Stimulated activated CD8-positive, alpha-beta memory T cell treated with anti-CD3 and anti-CD28 coated beads, Interleukin-7, amount 100 ng/mL, for 24 hours (primary cell): ENCODE results near the gene SLC25A34.

Experiments
- DNase-seq: peaks from one replicate; pipeline ENCODE4 v3.0.0-alpha.2; 2020; ENCODE audit warnings: low read depth

The SLC25A34 gene

GRCh38 chr1:15714406-15715136, 21.5 kb upstream of the SLC25A34 start:
- DNase-seq, result no peak

GRCh38 chr1:15717418-15718125, 18.5 kb upstream of the SLC25A34 start:
- DNase-seq, result no peak

DNA sequence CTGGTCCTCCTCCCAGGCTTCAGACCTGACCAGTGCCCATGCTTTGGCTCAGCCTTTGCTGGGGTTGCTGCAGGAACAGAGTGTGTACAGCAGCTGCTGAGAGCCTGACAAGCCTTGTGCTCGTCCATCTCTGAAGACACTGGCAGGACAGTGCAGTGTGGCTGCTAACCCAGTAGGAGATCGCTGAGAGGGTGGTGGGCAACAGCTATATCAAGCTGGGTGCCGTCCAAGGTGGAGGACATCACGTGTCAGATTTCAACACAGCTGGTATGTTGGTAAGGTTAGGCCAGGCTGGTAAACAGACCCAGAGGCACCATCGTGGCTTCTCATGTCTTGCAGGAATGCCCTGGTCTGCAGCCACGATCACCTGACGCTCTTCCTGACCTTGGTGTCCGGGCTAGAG, 17.9 kb upstream of the SLC25A34 start:
- no peak for DNase-seq

- DNase-seq, result no peak
Observed at GRCh38 chr1:15719381-15720120, 16.5 kb upstream of the SLC25A34 start.

- no peak for DNase-seq
Observed at GRCh38 chr1:15720861-15721260, 15.2 kb upstream of the SLC25A34 start.

DNA sequence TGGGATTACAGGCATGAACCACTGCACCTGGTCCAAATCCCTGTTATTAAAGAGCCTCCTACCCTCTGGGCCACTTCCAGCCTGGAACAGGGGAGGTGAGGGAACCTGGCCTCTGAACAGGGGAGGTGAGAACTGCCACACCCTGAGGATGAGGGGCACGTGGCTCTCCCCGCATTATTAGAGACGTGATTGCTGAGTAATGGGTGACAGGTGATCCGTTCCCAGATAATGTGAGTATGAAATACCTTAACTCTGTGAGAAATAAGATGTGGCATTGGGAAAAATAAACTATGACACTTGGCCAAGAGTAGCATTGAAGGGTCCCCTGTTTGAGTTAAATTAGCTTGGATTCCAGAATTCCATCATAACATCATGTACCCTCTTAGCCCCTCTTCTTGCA, 13.6 kb upstream of the SLC25A34 start:
- DNase-seq, result no peak

GRCh38 chr1:15722836-15723532, 13.1 kb upstream of the SLC25A34 start:
- DNase-seq, result no peak

- no peak for DNase-seq
Observed at GRCh38 chr1:15723631-15724246, 12.3 kb upstream of the SLC25A34 start.

- DNase-seq, result no peak
Observed at GRCh38 chr1:15724949-15725880, 10.8 kb upstream of the SLC25A34 start.

- no peak for DNase-seq
Observed at GRCh38 chr1:15726508-15726907, 9.6 kb upstream of the SLC25A34 start.

GRCh38 chr1:15727021-15727420, 9.0 kb upstream of the SLC25A34 start:
- DNase-seq, result no peak

DNA sequence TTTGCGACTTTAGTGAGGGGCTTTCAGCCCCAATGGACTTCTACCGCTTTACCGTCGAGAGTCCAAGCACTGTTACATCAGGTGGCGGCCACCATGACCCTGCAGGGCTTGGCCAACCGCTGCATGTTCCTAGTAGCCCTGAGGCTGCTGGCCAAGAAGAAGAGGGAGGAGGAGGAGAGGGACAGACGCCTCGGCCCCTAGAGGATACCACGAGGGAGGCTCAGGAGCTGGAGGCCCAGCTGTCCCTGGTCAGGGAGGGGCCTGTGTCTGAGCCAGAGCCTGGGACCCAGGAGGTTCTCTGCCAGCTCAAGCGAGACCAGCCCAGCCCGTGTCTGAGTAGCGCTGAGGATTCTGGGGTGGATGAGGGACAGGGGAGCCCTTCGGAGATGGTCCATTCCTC, 8.6 kb upstream of the SLC25A34 start:
- DNase-seq, result no peak

DNA sequence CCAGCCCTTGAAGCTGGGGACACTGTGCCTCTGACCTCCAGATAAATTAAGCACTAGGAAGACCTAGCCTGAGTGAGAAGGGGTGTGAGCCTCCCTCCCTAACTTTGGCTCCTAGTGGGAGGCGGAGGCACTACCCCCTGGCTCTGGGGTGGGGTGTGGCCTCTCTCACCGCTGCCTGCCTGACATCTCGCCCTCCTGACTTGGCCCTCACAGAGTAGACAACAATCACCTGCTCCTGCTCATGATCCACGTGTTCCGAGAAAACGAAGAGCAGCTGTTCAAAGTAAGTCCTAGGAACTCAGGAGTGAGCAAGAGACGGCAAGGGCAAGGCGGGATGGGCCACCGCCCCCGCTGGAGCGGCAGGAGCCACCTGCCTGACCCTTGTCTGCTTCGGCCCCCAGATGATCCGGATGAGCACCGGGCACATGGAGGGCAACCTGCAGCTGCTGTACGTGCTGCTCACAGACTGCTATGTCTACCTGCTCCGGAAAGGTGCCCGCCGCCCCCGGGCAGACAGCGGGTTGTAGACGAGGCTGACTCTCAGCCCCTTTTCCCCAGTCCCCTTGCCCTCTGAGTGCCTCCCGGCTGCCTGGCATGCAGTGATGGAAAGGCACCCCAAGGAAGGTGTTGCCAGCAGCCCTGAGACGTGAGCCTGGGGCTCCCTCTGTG, 8.1 kb upstream of the SLC25A34 start:
- no peak for DNase-seq

GRCh38 chr1:15728937-15729657, 7.0 kb upstream of the SLC25A34 start:
- no peak for DNase-seq

GRCh38 chr1:15730423-15730822, 5.6 kb upstream of the SLC25A34 start:
- DNase-seq, result no peak

- no peak for DNase-seq
Observed at GRCh38 chr1:15730936-15731335, 5.1 kb upstream of the SLC25A34 start.

DNA sequence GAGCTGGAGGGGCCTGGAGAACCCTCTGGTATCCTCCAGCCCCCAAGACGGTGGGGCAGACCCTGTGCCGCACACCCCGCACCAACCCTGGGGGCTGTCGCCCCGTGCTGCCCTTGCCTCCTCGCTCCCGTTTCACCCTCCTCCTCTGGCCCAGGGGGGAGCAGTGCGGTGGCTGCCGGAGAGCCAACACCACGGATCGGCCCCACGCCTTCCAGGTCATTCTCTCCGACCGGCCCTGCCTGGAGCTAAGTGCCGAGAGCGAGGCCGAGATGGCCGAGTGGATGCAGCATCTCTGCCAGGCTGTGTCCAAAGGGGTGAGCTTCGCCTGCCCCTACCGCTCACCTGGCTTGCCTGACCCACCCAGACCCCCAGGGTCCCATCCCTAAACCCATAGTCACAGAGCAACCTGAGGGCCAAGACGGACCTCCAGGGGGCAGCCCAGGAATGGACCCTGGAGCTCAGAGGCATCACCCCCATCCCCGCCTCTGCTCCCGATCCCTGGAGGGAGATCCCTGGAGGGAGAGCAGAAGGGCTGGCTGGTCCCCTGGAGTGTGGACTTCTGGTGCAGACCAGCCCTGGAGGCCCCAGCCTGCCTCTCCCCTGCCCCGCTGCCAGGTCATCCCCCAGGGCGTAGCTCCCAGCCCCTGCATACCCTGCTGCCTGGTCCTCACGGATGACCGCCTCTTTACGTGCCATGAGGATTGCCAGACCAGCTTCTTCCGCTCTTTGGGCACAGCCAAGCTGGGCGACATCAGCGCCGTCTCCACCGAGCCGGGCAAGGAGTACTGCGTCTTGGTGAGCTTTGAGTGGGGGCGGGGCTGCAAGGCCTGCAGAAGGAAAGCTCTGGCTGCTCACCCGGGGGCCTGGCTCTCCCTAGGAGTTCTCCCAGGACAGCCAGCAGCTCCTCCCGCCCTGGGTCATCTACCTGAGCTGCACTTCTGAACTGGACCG, 4.0 kb upstream of the SLC25A34 start:
- no peak for DNase-seq

GRCh38 chr1:15732686-15733081, 3.4 kb upstream of the SLC25A34 start:
- DNase-seq, result no peak
